MM.1S (cell line): ENCODE results near the gene SLC29A1.

ENCODE experiments used
- CTCF ChIP-seq: fragments of 300-600 bp; sonication (generic); IDR thresholded peaks from 2 replicates; pipeline ENCODE4 v1.5.1; 2016; ENCODE audit warnings: antibody characterized with exemption, low read length, mixed read lengths
- EZH2 ChIP-seq: fragments of 300-600 bp; sonication (generic); optimal IDR thresholded peaks from 2 replicates; pipeline ENCODE3; 2017; ENCODE audit warnings: low read depth, mild to moderate bottlenecking, antibody characterized with exemption, low read length, mixed read lengths
- EZH2phosphoT487 ChIP-seq: fragments of 300-600 bp; sonication (generic); IDR thresholded peaks from 2 replicates; pipeline ENCODE4 v1.6.1; 2018; ENCODE audit warnings: antibody characterized with exemption, low read length

DNA sequence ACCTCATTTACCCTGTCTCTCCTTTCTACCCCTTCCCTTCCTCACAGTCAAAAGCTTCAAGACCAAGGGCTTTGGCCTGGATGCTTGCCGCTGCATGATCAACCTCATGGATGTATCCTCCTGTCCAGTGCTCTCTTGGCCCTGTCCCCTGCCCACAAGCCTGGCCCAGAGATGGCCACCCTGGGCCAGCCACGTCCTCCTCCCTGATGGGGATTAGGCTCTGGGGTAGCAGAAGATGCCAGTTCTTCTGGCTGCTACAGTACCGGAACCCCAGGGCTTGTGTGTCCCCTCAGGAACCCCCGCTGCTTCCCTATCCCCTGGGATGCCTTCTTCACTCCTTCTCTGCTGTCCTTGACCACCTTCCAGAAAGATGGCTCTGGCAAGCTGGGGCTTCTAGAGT, 42.5 kb upstream of the SLC29A1 start:
- TF ChIP-seq CTCF (no peak), EZH2 (no peak), EZH2phosphoT487 (no peak)
